K562 (cell line): ENCODE data around the gene GAPVD1. TPM values are rescaled to one million over a fixed set of nuclear protein-coding genes. Genes with fewer than 3 reads are reported as not detected.

Source experiments
- ATF2 ChIP-seq: sonication (generic); formaldehyde crosslinking; IDR thresholded peaks from 2 replicates; pipeline ENCODE4 v1.8.1; 2022; ENCODE audit warnings: missing genetic modification reagents
- BRF1 ChIP-seq: IDR thresholded peaks from 3 replicates; pipeline ENCODE4 v1.6.1; 2011; ENCODE audit warnings: borderline replicate concordance, mild to moderate bottlenecking; ENCODE audit not compliant: insufficient read length; ENCODE audit errors: extremely low read depth
- CEBPB ChIP-seq: fragments of 450-650 bp; IDR thresholded peaks from 2 replicates; pipeline ENCODE4 v1.6.1; 2016; ENCODE audit warnings: missing genetic modification characterization, missing compliant biosample characterization
- CHD4 ChIP-seq: fragments of 200-600 bp; sonication (generic); IDR thresholded peaks from 3 replicates; pipeline ENCODE4 v1.6.1; 2012; ENCODE audit warnings: low read depth, mild to moderate bottlenecking, mixed read lengths, low read length, inconsistent platforms; ENCODE audit not compliant: insufficient read depth, insufficient replicate concordance, poor library complexity, severe bottlenecking
- DIDO1 ChIP-seq: fragments of 450-650 bp; IDR thresholded peaks from 2 replicates; pipeline ENCODE4 v1.6.1; 2016; ENCODE audit warnings: low read depth, missing biosample characterization, missing genetic modification characterization
- DMBX1 ChIP-seq: fragments of 250-450 bp; sonication (Bioruptor Pico); IDR thresholded peaks from 2 replicates; pipeline ENCODE4 v1.8.0; 2022; ENCODE audit warnings: inconsistent platforms, mild to moderate bottlenecking, moderate library complexity, borderline replicate concordance
- ETV5 ChIP-seq: sonication (generic); formaldehyde crosslinking; IDR thresholded peaks from 2 replicates; pipeline ENCODE4 v1.4.0; 2020; ENCODE audit warnings: low read depth, mild to moderate bottlenecking, missing genetic modification reagents
- GTF2B ChIP-seq: IDR thresholded peaks from 2 replicates; pipeline ENCODE4 v1.6.1; 2011; ENCODE audit not compliant: insufficient read length; ENCODE audit errors: extremely low read depth
- HMG20A ChIP-seq: fragments of 450-650 bp; formaldehyde crosslinking; conservative IDR thresholded peaks from 2 replicates; pipeline ENCODE4 v1.4.0; 2020; ENCODE audit warnings: mild to moderate bottlenecking, mixed read lengths
- HMGN3 ChIP-seq: IDR thresholded peaks from 2 replicates; pipeline ENCODE4 v1.6.1; 2011; ENCODE audit warnings: borderline replicate concordance, low read depth, mild to moderate bottlenecking, mixed read lengths, low read length; ENCODE audit not compliant: insufficient read length; ENCODE audit errors: extremely low read depth
- HNRNPL ChIP-seq: fragments of 200-400 bp; formaldehyde crosslinking; IDR thresholded peaks from 2 replicates; pipeline ENCODE4 v1.6.1; 2017; ENCODE audit warnings: low read depth, mild to moderate bottlenecking, low read length
- NBN ChIP-seq: fragments of 450-650 bp; IDR thresholded peaks from 2 replicates; pipeline ENCODE4 v1.6.1; 2016; ENCODE audit warnings: low read depth, mild to moderate bottlenecking
- NONO ChIP-seq, 2 experiments: fragments of 200-400 bp in 1 of 2; fragments of 450-650 bp in 1 of 2; formaldehyde crosslinking in 1 of 2; IDR thresholded peaks; 2 replicates each; pipeline ENCODE4 v1.6.1; 2017; ENCODE audit warnings: low read depth in 2 of 2, mild to moderate bottlenecking in 2 of 2, moderate library complexity in 2 of 2, low read length in 1 of 2
- PATZ1 ChIP-seq: fragments of 250-450 bp; sonication (Bioruptor Pico); IDR thresholded peaks from 2 replicates; pipeline ENCODE4 v1.5.0; 2020; ENCODE audit warnings: mild to moderate bottlenecking, borderline replicate concordance
- POLR2AphosphoS5 ChIP-seq: IDR thresholded peaks from 2 replicates; pipeline ENCODE4 v1.6.1; 2011; ENCODE audit warnings: mild to moderate bottlenecking, low read depth, low read length, moderate library complexity; ENCODE audit not compliant: control insufficient read depth, insufficient read depth
- RBM22 ChIP-seq: fragments of 200-400 bp; formaldehyde crosslinking; IDR thresholded peaks from 2 replicates; pipeline ENCODE4 v1.6.1; 2018; ENCODE audit warnings: low read length, low read depth; ENCODE audit not compliant: poor library complexity, severe bottlenecking
- SMARCA5 ChIP-seq: fragments of 450-650 bp; IDR thresholded peaks from 2 replicates; pipeline ENCODE4 v1.6.1; 2016
- SP2 ChIP-seq: IDR thresholded peaks from 2 replicates; pipeline ENCODE4 v1.6.1; 2011; ENCODE audit warnings: mild to moderate bottlenecking, low read depth, low read length, moderate library complexity; ENCODE audit not compliant: poor library complexity, severe bottlenecking; ENCODE audit errors: extremely low read depth
- TCF3 ChIP-seq: sonication (generic); formaldehyde crosslinking; IDR thresholded peaks from 2 replicates; pipeline ENCODE4 v1.4.0; 2020; ENCODE audit warnings: mild to moderate bottlenecking, missing genetic modification reagents
- ZBTB2 ChIP-seq: fragments of 450-650 bp; IDR thresholded peaks from 2 replicates; pipeline ENCODE4 v1.6.1; 2016; ENCODE audit warnings: antibody characterized with exemption
- ZNF274 ChIP-seq: IDR thresholded peaks from 2 replicates; pipeline ENCODE4 v1.6.1; 2011; ENCODE audit warnings: low read depth, mild to moderate bottlenecking, low read length, moderate library complexity, borderline replicate concordance
- polyA plus RNA-seq, 8 experiments: library from polyadenylated mRNA; depleted of rRNA in 4 of 8; stranded (reverse) in 5 of 8; unstranded in 3 of 8; fragments of >200 nt; fragmentation: Nextera tagmentation in 2 of 8; fragmentation: Illumina TruSeq in 1 of 8; extraction: Ambion mirVana in 2 of 8; extraction: Trizol in 1 of 8; gene quantifications; 2 replicates each; pipeline versions ENCODE4 v1.2.1 to v1.2.3, GENCODE V29; 2011 to 2014; ENCODE audit warnings: inconsistent platforms in 1 of 8, missing spikeins in 1 of 8
- total RNA-seq, 7 experiments: library from RNA; depleted of rRNA in 6 of 7; stranded (reverse); fragments of >200 nt in 6 of 7; fragmentation: Illumina TruSeq in 2 of 7; extraction: Trizol in 2 of 7; gene quantifications; 2 replicates each; pipeline versions ENCODE4 v1.2.1 to v1.2.3, GENCODE V29; 2011 to 2021; ENCODE audit warnings: low replicate concordance in 1 of 7

GAPVD1 gene
- total and polyA plus RNA-seq, 9 of the 15 experiments (the other 6 are each of a cell fraction or from before 2014, with no cell fraction given) = 9.5 to 66.1 (median 45.5) TPM

GRCh38 chr9:125239631-125240597, 21.7 kb upstream of the GAPVD1 start (continued):
- no peak for TF ChIP-seq SP2
- no peak for TF ChIP-seq PATZ1
- no peak for TF ChIP-seq ETV5
- TF ChIP-seq HMGN3 = no peak
- peak; percentile 98 for TF ChIP-seq RBM22
- no peak for TF ChIP-seq SMARCA5
- TF ChIP-seq CEBPB = no peak
- no peak for TF ChIP-seq GTF2B
- no peak for TF ChIP-seq BRF1
- TF ChIP-seq TCF3 (CRISPR knock-in tag) = no peak
- peak; percentile 39; the same call in 1 of the 2 replicates for TF ChIP-seq HNRNPL
- peak; percentile 54 for TF ChIP-seq POLR2AphosphoS5
- no peak for TF ChIP-seq DMBX1
- TF ChIP-seq CHD4 = no peak
- TF ChIP-seq ATF2 (CRISPR knock-in tag) = no peak
- no peak for TF ChIP-seq DIDO1 (tag)
- TF ChIP-seq ZNF274 = no peak
- TF ChIP-seq NONO (IDR thresholded peaks at IDR 0.05; ENCODE audit: low read depth in 2 of 2, low read length in 1 of 2) = 0 out of 4 replicates have a peak, but pooled peaks of 1 of the 2 experiments have one; percentile 17
- TF ChIP-seq NBN = no peak
- TF ChIP-seq ZBTB2 = no peak
- TF ChIP-seq HMG20A = no peak
